PC-9 (cell line): ENCODE results near the gene ZNF701. TPM values are rescaled to one million over a fixed set of nuclear protein-coding genes. Genes with fewer than 3 reads are reported as not detected.
"Not testable (repeated sequence)": the region's sequence is repeated elsewhere in the genome, so short reads cannot be mapped to it uniquely, and the experiment has no call there.

Experiments
- BruUV-seq: library from RNA; stranded (reverse); fragments of 400-500 nt; replicated peaks from 2 replicates; lab custom pipeline; 2021; lab: Mats Ljungman, UMichigan
- CTCF ChIA-PET: fragments of 300-600 bp; sonication (Branson Sonifier 250); formaldehyde crosslinking; loops from one replicate; lab custom pipeline; 2022; ENCODE audit warnings: antibody characterized with exemption; lab: Charles Lee
- POLR2A ChIA-PET: fragments of 300-600 bp; sonication (Branson Sonifier 250); formaldehyde crosslinking; loops from one replicate; lab custom pipeline; 2022; ENCODE audit warnings: antibody characterized with exemption; ENCODE audit not compliant: unreplicated experiment; lab: Charles Lee
- DNase-seq, 2 experiments: peaks; one replicate each; pipeline versions ENCODE4 v3.0.0 to v3.0.0-alpha.2; 2015 to 2022; ENCODE audit warnings: mixed read lengths in 1 of 2
- H2AFZ ChIP-seq: fragments of 200-600 bp; sonication (generic); 2 replicates; pipeline ENCODE4 v1.8.1; 2017; ENCODE audit warnings: antibody characterized with exemption
- H3F3A ChIP-seq: fragments of 200-600 bp; sonication (generic); 2 replicates; pipeline ENCODE4 v1.8.1; 2017; ENCODE audit warnings: antibody characterized with exemption, mild to moderate bottlenecking, low read depth; ENCODE audit not compliant: insufficient read depth
- H3K27ac ChIP-seq: fragments of 200-600 bp; sonication (generic); 2 replicates; pipeline ENCODE4 v1.6.1; 2016; ENCODE audit warnings: mixed run types
- H3K27me3 ChIP-seq: fragments of 200-600 bp; sonication (generic); 2 replicates; pipeline ENCODE4 v1.6.1; 2016; ENCODE audit warnings: low read depth, mixed run types; ENCODE audit not compliant: insufficient read depth
- H3K36me3 ChIP-seq: fragments of 200-600 bp; sonication (generic); 2 replicates; pipeline ENCODE4 v1.6.1; 2016; ENCODE audit warnings: low read depth, mixed run types
- H3K4me1 ChIP-seq: fragments of 200-600 bp; sonication (generic); replicated peaks from 2 replicates; pipeline ENCODE4 v1.6.1; 2016; ENCODE audit warnings: mixed run types; ENCODE audit not compliant: insufficient read depth
- H3K4me2 ChIP-seq: fragments of 200-600 bp; sonication (generic); 2 replicates; pipeline ENCODE4 v1.6.1; 2017; ENCODE audit warnings: mixed run types
- H3K4me3 ChIP-seq: fragments of 200-600 bp; sonication (generic); 2 replicates; pipeline ENCODE4 v1.6.1; 2016; ENCODE audit warnings: mixed run types
- H3K79me2 ChIP-seq: fragments of 200-600 bp; sonication (generic); 2 replicates; pipeline ENCODE4 v1.6.1; 2017; ENCODE audit warnings: low read depth, mixed run types
- H3K9me2 ChIP-seq: fragments of 200-600 bp; sonication (generic); 2 replicates; pipeline ENCODE4 v1.8.1; 2017; ENCODE audit warnings: mild to moderate bottlenecking; ENCODE audit not compliant: insufficient read depth
- H3K9me3 ChIP-seq: fragments of 200-600 bp; sonication (generic); 2 replicates; pipeline ENCODE4 v1.8.1; 2016; ENCODE audit warnings: low read depth; ENCODE audit not compliant: insufficient read depth
- H4K20me1 ChIP-seq: fragments of 200-600 bp; sonication (generic); 2 replicates; pipeline ENCODE4 v1.8.1; 2017; ENCODE audit not compliant: insufficient read depth
- CTCF ChIP-seq: fragments of 200-600 bp; sonication (generic); conservative IDR thresholded peaks from 2 replicates; pipeline ENCODE4 v1.6.1; 2017; ENCODE audit warnings: mixed run types, antibody characterized with exemption, mild to moderate bottlenecking, moderate library complexity
- EZH2 ChIP-seq: fragments of 200-600 bp; sonication (generic); IDR thresholded peaks from 2 replicates; pipeline ENCODE4 v1.8.0; 2017; ENCODE audit warnings: antibody characterized with exemption, low read depth
- intact Hi-C: fragments of 100-400 bp; cut with micrococcal nuclease; formaldehyde crosslinking; loops from one replicate; pipeline ENCODE4 v1.10.0; 2022; ENCODE audit not compliant: unreplicated experiment
- total RNA-seq: library from RNA; stranded (reverse); gene quantifications from 2 replicates; pipeline ENCODE4 v1.2.3, GENCODE V29; 2021

The ZNF701 gene
- total RNA-seq, 1 experiment from 2014 or later, result 24.2 TPM

GRCh38 chr19:52541176-52541575, 28.9 kb upstream of the ZNF701 start:
- H3K27ac ChIP-seq, H3F3A ChIP-seq, H3K4me2 ChIP-seq, intact Hi-C loops, BruUV-seq, H3K27me3 ChIP-seq, H4K20me1 ChIP-seq, DNase-seq, CTCF ChIA-PET, POLR2A ChIA-PET, H3K4me1 ChIP-seq, H3K79me2 ChIP-seq, H3K4me3 ChIP-seq, H3K9me2 ChIP-seq, H2AFZ ChIP-seq: not testable (repeated sequence)
- peaks cover 11% of the 10 kb centered on the region; the same call in 1 of the 2 replicates for H3K9me3 ChIP-seq
- H3K36me3 ChIP-seq, result peaks cover 31% of the 10 kb centered on the region; the same call in 1 of the 2 replicates

- H3K36me3 ChIP-seq, result peaks cover 31% of the 10 kb centered on the region; the same call in 1 of the 2 replicates
- no peaks in the 10 kb centered on the region for H3K79me2 ChIP-seq
- H3K9me2 ChIP-seq, result no peaks in the 10 kb centered on the region
- intact Hi-C loops, result no loop called here
- no peak for DNase-seq
- TF ChIP-seq EZH2, result no peak
- no peak overlapping the region for H3K4me2 ChIP-seq
- H3K4me1 ChIP-seq, result no peaks in the 10 kb centered on the region
- CTCF ChIA-PET, result no interaction called here
- H2AFZ ChIP-seq, result no peak overlapping the region
- no TSS peak for BruUV-seq
- POLR2A ChIA-PET, result no interaction called here
- H3K27ac ChIP-seq, result no peak overlapping the region
- H3F3A ChIP-seq, result no peaks in the 10 kb centered on the region
- H3K4me3 ChIP-seq, result no peak overlapping the region
- no peaks in the 10 kb centered on the region for H4K20me1 ChIP-seq
- H3K27me3 ChIP-seq, result no peaks in the 10 kb centered on the region
- peaks cover 11% of the 10 kb centered on the region; the same call in 1 of the 2 replicates for H3K9me3 ChIP-seq
Measured at GRCh38 chr19:52541608-52542007, 28.5 kb upstream of the ZNF701 start.

- intact Hi-C loops, H3K27me3 ChIP-seq, CTCF ChIA-PET, H3K4me1 ChIP-seq, H4K20me1 ChIP-seq, H3K4me3 ChIP-seq, H3K4me2 ChIP-seq, DNase-seq, BruUV-seq, POLR2A ChIA-PET, H3F3A ChIP-seq, H3K27ac ChIP-seq, H3K79me2 ChIP-seq, H3K9me2 ChIP-seq, H2AFZ ChIP-seq: not testable (repeated sequence)
- Histone ChIP-seq H3K9me3 (peaks cover 11% of the 10 kb centered on the region; the same call in 1 of the 2 replicates), H3K36me3 (peaks cover 38% of the 10 kb centered on the region; the same call in 1 of the 2 replicates)
Measured at GRCh38 chr19:52542541-52542940, 27.5 kb upstream of the ZNF701 start.

GRCh38 chr19:52542984-52543664, 27.0 kb upstream of the ZNF701 start:
- Histone ChIP-seq H3K27ac (no peak overlapping the region), H3K79me2 (no peaks in the 10 kb centered on the region), H4K20me1 (no peaks in the 10 kb centered on the region), H3K9me3 (peaks cover 11% of the 10 kb centered on the region; the same call in 1 of the 2 replicates), H2AFZ (no peak overlapping the region), H3K4me2 (no peak overlapping the region), H3K36me3 (peaks cover 41% of the 10 kb centered on the region; the same call in 1 of the 2 replicates), H3K27me3 (no peaks in the 10 kb centered on the region), H3K4me1 (no peaks in the 10 kb centered on the region), H3K4me3 (no peak overlapping the region), H3F3A (no peaks in the 10 kb centered on the region), H3K9me2 (no peaks in the 10 kb centered on the region)
- POLR2A ChIA-PET, result no interaction called here
- no peak for DNase-seq
- BruUV-seq, result no TSS peak
- intact Hi-C loops, result no loop called here
- CTCF ChIA-PET, result no interaction called here
- TF ChIP-seq CTCF (no peak), EZH2 (no peak)
